Tibial artery (tissue), 4 donors: ENCODE data around the gene FAM227B.
"Not testable (repeated sequence)": the region's sequence is repeated elsewhere in the genome, so short reads cannot be mapped to it uniquely, and the experiment has no call there.

ENCODE experiments used
- DNase-seq, 2 donors: peaks; one replicate each; pipeline ENCODE4 v3.0.0-alpha.2; 2019
- H3K27ac ChIP-seq, 2 donors: fragments of 200-600 bp; sonication (generic) in 1 of 2; 1 replicate in 1 of 2; 2 replicates in 1 of 2; pipeline ENCODE4 v1.5.1; 2018 to 2019; ENCODE audit warnings: mild to moderate bottlenecking in 1 of 2
- H3K27me3 ChIP-seq, 2 donors: fragments of 200-600 bp; sonication (generic) in 1 of 2; one replicate each; pipeline versions ENCODE4 v1.5.1 to v1.6.0; 2016 to 2019
- H3K36me3 ChIP-seq, 3 donors: fragments of 200-600 bp; sonication (generic) in 2 of 3; one replicate each; pipeline ENCODE4 v1.5.1; 2016 to 2019; ENCODE audit warnings: mild to moderate bottlenecking in 2 of 3
- H3K4me1 ChIP-seq, 4 donors: fragments of 200-600 bp; sonication (generic) in 2 of 4; 1 replicate in 3 of 4; 2 replicates in 1 of 4; pipeline ENCODE4 v1.5.1; 2016 to 2019
- H3K4me3 ChIP-seq, 2 donors: fragments of 200-600 bp; sonication (generic) in 1 of 2; 1 replicate in 1 of 2; 2 replicates in 1 of 2; pipeline ENCODE4 v1.5.1; 2018 to 2019; ENCODE audit warnings: mild to moderate bottlenecking in 2 of 2
- H3K9me3 ChIP-seq, 3 donors: fragments of 200-600 bp; sonication (generic) in 1 of 3; one replicate each; pipeline ENCODE4 v1.5.1; 2016 to 2019
- intact Hi-C: fragments of 100-400 bp; cut with DNase I; formaldehyde crosslinking; loops from one replicate; pipeline ENCODE4 v1.15.0; 2023; ENCODE audit warnings: low total_unique reads
- TF ChIP-seq, protein P1 (sequence below), 2 experiments: fragments of 200-600 bp in 1 of 2; fragments of 450-650 bp in 1 of 2; IDR thresholded peaks; one replicate each; pipeline ENCODE4 v1.5.1; 2017 to 2019; ENCODE audit warnings: antibody characterized with exemption in 2 of 2, mild to moderate bottlenecking in 1 of 2, moderate library complexity in 1 of 2

Gene FAM227B

DNA sequence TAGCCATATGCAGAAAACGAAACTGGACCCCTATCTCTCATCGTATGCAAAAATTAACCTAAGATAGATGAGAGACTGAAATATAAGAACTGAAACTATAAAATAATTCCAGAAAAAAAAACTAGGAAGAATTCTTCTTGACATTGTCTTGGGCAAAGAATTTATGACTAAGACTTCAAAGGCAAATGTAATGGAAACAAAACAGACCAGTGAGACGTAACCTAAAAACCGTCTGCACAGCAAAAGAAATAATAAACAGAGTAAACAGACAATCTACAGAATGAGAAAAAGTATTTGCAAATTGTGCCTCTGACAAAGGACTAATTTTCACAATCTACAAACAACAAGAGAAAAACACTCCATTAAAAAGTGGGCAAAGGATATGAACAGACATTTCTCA, 92.3 kb downstream of the FAM227B start:
- TF ChIP-seq, protein P1, sequence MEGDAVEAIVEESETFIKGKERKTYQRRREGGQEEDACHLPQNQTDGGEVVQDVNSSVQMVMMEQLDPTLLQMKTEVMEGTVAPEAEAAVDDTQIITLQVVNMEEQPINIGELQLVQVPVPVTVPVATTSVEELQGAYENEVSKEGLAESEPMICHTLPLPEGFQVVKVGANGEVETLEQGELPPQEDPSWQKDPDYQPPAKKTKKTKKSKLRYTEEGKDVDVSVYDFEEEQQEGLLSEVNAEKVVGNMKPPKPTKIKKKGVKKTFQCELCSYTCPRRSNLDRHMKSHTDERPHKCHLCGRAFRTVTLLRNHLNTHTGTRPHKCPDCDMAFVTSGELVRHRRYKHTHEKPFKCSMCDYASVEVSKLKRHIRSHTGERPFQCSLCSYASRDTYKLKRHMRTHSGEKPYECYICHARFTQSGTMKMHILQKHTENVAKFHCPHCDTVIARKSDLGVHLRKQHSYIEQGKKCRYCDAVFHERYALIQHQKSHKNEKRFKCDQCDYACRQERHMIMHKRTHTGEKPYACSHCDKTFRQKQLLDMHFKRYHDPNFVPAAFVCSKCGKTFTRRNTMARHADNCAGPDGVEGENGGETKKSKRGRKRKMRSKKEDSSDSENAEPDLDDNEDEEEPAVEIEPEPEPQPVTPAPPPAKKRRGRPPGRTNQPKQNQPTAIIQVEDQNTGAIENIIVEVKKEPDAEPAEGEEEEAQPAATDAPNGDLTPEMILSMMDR (IDR thresholded peaks at IDR 0.05), result no peak
- intact Hi-C loops, result no loop called here

DNA sequence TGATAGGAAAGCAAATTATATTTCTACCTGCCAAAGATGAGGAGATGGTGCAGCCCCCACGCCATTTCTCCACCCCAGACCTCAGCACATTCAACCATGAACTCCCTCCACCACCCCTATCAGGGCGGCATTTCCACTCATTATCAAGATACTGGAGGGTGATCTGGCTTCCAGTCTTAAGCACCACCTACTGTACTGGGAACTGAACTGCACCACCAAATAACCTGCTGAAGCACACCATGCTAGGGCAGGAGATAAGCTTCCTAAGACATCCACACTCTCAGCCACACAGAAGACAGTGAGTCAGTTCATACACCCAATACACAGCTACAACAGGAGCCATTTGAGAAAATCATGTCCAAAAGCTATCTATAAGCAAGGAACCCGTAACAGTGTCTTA, 98.8 kb downstream of the FAM227B start:
- Histone ChIP-seq H3K4me3 (no peak overlapping the region), H3K36me3 (no peaks in the 10 kb centered on the region), H3K4me1 (no peaks in the 10 kb centered on the region), H3K9me3 (peaks cover 0 to 31% (median 8%) of the 10 kb centered on the region in 3 donors), H3K27ac (no peak overlapping the region), H3K27me3 (no peaks in the 10 kb centered on the region)
- TF ChIP-seq, protein P1 (IDR thresholded peaks at IDR 0.05), result no peak
- DNase-seq, result no peak
- intact Hi-C loops, result no loop called here

More for the DNA sequence above, 92.3 kb downstream of the FAM227B start:
- no peak overlapping the region for H3K4me3 ChIP-seq
- no peaks in the 10 kb centered on the region for H3K4me1 ChIP-seq
- H3K27ac ChIP-seq, result no peak overlapping the region
- no peaks in the 10 kb centered on the region for H3K36me3 ChIP-seq
- no peak for DNase-seq
- H3K27me3 ChIP-seq, result no peaks in the 10 kb centered on the region
- peaks cover 0 to 15% (median 2%) of the 10 kb centered on the region in 3 donors for H3K9me3 ChIP-seq

DNA sequence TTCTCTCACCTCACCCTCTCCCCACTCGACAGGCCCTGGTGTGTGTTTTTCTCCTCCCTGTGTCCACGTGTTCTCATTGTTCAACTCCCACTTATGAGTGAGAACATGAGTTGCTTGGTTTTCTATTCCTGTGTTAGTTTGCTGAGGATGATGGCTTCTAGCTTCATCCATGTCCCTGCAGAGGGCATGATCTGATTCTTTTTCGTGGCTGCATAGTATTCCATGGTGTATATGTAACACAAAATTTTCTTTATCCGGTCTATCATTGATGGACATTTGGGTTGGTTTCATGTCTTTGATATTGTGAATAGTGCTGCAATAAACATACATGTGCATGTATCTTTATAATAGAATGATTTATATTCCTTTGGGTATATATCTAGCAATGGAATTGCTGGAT, 107.9 kb downstream of the FAM227B start:
- H3K27me3 ChIP-seq, H3K9me3 ChIP-seq, H3K4me1 ChIP-seq, H3K27ac ChIP-seq, H3K36me3 ChIP-seq, intact Hi-C loops, H3K4me3 ChIP-seq, DNase-seq: not testable (repeated sequence)

DNA sequence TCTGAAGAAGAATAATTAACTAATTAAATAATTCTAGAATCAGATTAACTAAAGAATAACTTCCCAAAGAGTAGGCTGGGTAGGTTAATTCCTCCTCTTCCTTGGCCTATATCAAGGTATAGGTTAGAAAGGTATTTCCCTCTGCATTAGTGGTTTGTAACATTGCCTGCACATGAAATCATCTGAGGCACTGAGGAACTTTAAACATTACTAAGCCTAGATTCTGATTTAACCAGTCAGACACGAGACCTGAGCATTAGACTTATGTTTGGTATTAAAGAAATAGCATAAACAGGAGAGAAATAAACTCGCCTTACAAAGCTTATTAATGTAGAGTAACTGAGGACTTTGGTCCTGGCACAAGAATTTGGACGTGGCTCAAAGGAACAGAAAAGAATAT, 113.4 kb downstream of the FAM227B start:
- Histone ChIP-seq H3K27me3 (no peaks in the 10 kb centered on the region), H3K4me1 (no peaks in the 10 kb centered on the region), H3K36me3 (no peaks in the 10 kb centered on the region), H3K27ac (no peak overlapping the region), H3K9me3 (no peaks in the 10 kb centered on the region), H3K4me3 (no peak overlapping the region)
- TF ChIP-seq, protein P1 (IDR thresholded peaks at IDR 0.05), result no peak
- no peak for DNase-seq
- intact Hi-C loops, result no loop called here

DNA sequence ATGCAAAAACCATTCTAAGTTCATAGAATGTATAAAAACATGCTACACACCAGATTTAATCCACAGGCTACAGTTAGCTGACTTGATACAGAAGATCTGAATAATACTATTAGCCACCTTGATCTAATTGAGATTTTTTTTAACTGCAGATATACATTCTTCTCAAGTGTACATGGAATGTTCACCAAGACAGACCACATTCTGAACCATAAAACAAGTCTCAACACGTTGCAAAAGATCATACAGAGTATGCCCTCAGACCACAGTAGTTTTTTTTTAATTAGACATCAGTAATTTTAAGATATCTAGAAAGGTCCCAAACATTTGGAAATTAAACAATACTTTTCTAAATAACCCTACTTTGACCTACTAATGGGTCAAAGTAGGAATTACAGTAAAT, 114.3 kb downstream of the FAM227B start:
- no peak for DNase-seq
- Histone ChIP-seq H3K27ac (no peak overlapping the region), H3K4me3 (no peak overlapping the region), H3K4me1 (no peaks in the 10 kb centered on the region), H3K36me3 (no peaks in the 10 kb centered on the region), H3K27me3 (no peaks in the 10 kb centered on the region), H3K9me3 (peaks cover 0 to 3% (median 0%) of the 10 kb centered on the region in 3 donors)
- TF ChIP-seq, protein P1 (IDR thresholded peaks at IDR 0.05), result no peak
- intact Hi-C loops, result no loop called here

DNA sequence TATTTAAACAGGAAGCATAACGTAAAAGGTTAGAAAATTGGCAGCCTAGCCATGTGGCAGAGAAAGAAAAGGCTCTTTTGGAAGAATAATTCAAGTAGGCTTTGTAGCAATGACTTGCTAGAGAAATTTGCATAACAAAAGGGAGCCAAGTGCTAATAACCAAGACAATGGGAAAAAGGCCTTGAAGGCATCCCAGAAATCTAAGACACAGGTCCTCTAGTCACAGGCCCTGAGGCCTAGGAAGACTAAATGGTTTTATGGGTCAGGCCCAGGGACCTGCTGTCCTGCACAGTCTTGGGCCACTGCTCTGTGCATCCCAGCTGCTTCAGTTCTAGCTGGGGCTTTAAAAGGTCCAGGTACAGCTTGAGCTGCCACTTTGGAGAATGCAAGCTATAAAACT, 119.0 kb downstream of the FAM227B start:
- Histone ChIP-seq H3K27ac (no peak overlapping the region), H3K9me3 (peaks cover 0 to 3% (median 0%) of the 10 kb centered on the region in 3 donors), H3K36me3 (no peaks in the 10 kb centered on the region), H3K27me3 (no peaks in the 10 kb centered on the region), H3K4me1 (no peaks in the 10 kb centered on the region), H3K4me3 (no peak overlapping the region)
- no peak for DNase-seq
- intact Hi-C loops, result no loop called here
- TF ChIP-seq, protein P1 (IDR thresholded peaks at IDR 0.05), result no peak
